HG02623 (cell line): ENCODE measurements around the gene PNMT.

Experiments
- ATAC-seq: cut with Tn5 transposase; IDR thresholded peaks from one replicate; pipeline ENCODE4 v1.9.1; 2021; ENCODE audit warnings: moderate library complexity; ENCODE audit not compliant: unreplicated experiment

Gene PNMT

GRCh38 chr17:39667945-39668924 lies at the start of gene PNMT:
Gene PNMT (plus strand): TSS chr17:39668453. CDS start chr17:39668476, 23 bp downstream.
- ATAC-seq, result no peak

- ATAC-seq, result no peak
These were observed 49.1 kb upstream of the PNMT start for GRCh38 chr17:39618956-39619785.

GRCh38 chr17:39619786-39620101 lies 48.5 kb upstream of the PNMT start:
- ATAC-seq, result no peak

- ATAC-seq, result no peak
These were observed 46.5 kb upstream of the PNMT start for GRCh38 chr17:39621523-39622379.

DNA sequence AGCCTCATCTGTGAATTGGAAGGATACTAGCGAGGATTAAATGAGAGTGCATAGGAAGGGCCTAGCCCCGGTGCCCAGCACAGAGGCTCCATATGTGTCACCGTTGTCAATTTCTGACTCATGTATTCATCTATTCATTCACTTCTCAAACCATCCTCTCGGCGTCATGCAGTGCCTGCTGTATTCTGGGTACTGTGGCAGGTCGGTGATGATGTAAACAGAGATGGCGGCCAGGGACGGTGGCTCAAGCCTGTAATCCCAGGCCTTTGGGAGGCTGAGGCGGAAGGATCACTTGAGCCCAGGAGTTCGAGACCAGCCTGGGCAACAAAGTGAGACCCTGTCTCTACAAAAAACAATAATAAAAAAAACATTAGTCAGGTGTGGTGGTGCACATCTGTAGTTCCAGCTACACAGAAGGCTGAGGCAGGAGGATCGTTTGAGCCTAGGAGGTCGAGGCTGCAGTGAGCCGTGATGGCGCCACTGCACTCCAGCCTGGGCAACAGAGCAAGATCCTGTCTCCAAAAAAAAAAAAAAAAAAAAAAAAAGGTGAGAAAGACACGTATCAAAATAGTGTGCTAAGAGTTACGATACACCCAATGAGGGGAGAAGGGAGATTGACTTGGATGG lies 45.8 kb upstream of the PNMT start:
- ATAC-seq, result no peak

GRCh38 chr17:39623356-39623950 lies 44.8 kb upstream of the PNMT start:
- no peak for ATAC-seq

- no peak for ATAC-seq
These were observed 43.9 kb upstream of the PNMT start for GRCh38 chr17:39624313-39624712.

DNA sequence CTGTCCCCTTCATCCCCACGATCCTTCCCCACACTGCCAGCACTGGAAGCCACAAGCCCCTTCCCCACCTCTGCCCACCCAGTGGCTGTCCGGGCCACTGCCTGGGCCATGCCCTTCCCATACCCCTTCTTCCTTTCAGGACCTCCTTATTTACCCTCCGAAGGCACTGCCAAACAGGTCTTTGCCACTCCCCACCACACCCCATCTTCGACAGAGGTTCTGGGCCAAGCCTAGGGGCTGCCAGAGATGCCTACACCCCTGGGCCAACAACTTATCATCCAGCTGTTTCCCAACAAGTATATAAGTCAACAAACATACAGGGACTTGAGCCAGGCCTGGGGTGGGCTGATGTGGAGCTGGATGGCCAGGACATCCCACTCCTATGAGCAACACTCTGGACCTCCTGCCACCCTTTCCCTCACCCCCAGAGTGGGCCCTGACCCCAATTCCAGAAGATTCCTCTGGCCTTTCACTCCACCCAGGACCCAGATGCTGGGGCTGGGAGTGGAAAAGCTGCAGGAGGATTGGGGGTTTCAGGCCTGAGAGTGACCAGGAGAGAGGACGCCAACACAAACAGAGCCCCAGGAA lies 43.0 kb upstream of the PNMT start:
- ATAC-seq, result no peak

- ATAC-seq, result no peak
These were observed 41.8 kb upstream of the PNMT start, which contains the start of gene PPP1R1B for GRCh38 chr17:39626171-39627046. Gene PPP1R1B (plus strand): TSS chr17:39626952. CDS start chr17:39627393, 441 bp downstream.

GRCh38 chr17:39627047-39627711 lies 41.1 kb upstream of the PNMT start:
- ATAC-seq, result no peak

GRCh38 chr17:39627712-39628516 lies 40.3 kb upstream of the PNMT start:
- no peak for ATAC-seq

- no peak for ATAC-seq
These were observed 39.4 kb upstream of the PNMT start for GRCh38 chr17:39628655-39629493.

DNA sequence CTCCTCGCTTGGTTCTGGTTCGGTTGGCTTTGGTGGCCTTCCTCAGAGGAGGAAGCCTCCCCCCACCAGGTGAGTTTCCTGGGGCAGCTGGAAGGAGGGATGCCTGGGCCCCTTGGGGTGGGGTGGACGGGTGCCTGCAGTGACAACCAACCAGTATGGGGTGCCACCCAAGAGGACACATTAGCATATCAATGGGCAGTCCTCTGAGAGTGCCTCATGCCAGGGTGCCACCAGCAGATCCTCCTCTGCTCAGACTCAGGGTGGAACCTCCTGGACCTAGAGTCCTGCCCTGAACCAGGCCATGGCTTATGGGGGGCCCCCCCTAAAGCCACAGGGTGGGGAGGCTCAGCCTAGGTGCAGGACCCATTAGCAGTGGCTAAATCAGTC lies 38.8 kb upstream of the PNMT start:
- no peak for ATAC-seq

- ATAC-seq, result no peak
These were observed 38.4 kb upstream of the PNMT start for GRCh38 chr17:39629898-39630297.

GRCh38 chr17:39631403-39631802 lies 36.9 kb upstream of the PNMT start:
- ATAC-seq, result no peak

DNA sequence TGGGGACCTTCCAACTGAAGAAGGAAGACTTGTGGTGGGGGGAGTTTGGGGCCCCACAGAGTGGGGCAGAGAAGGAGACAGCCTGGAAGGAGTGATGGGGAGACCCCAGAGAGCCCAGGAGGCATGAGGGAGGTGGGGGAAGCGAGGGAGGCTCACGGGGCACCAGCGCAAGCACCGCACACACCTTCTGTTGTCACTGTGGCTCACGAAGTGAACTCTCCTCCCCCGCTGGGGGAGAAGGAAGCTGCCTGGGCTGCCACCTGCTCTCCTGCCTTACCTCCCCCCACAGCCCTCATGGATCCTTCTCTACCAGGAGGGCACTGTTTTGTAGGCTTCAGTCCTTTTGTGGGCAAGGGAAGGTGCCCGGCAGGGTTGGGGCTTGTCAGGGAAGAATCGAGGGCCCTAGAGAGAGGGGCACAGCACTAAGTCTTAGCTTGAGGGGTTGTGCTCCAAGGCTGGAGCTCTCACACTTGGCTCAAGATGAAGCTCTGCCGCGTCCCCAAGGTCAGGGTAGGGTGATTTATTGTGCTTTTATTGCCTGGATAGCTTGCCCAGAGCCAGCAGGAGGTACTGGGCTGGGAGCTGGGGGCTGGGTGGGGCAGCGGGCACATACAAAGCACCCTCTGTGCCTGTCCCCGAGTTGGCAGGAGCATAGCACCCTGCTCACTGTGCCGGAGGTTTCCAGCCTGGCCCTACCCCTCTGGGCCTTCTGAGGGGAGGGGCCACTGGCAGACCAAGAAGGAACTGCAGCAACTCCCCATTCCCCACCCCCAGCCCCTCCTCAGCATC lies 35.9 kb upstream of the PNMT start:
- ATAC-seq, result no peak
